ENCODE data around the gene HIVEP3.

DNA sequence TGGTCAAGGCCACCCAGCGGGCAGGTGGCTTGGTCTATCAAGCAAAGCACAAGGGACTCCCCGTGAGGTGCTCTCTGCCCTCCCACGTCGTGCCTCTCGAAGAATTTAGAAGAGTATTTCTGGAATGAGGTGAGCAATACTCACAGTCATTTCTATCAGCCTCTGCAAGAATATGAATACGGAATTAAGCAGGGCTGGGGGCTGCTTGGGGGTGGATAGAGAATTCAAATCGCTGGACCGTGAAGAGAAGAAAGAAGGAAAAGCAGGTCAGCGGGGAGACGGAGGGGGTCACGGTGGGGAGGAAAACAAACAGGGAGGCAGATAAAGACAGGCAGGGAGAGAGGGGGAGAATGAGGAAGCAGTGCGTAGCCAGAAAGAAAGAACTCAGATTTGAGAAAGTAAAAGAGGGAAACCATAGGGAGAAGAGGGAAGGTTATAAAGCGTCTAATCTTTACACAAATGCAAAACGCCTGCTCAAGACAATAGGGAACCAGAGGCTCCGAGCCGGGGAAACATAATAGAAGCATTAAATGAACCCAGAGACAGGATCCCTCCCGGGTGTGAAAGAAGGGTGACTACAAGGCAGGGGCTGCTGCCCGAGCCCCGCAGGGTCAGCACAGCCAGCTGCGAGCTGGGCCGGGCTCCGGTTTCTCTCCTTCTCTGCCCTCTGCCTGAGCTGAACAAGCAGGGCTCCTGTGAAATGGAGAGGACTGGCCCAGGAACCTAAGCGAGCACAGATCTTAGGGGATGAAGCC lies 432.2 kb downstream of the HIVEP3 start:
- TF ChIP-seq, protein P1, sequence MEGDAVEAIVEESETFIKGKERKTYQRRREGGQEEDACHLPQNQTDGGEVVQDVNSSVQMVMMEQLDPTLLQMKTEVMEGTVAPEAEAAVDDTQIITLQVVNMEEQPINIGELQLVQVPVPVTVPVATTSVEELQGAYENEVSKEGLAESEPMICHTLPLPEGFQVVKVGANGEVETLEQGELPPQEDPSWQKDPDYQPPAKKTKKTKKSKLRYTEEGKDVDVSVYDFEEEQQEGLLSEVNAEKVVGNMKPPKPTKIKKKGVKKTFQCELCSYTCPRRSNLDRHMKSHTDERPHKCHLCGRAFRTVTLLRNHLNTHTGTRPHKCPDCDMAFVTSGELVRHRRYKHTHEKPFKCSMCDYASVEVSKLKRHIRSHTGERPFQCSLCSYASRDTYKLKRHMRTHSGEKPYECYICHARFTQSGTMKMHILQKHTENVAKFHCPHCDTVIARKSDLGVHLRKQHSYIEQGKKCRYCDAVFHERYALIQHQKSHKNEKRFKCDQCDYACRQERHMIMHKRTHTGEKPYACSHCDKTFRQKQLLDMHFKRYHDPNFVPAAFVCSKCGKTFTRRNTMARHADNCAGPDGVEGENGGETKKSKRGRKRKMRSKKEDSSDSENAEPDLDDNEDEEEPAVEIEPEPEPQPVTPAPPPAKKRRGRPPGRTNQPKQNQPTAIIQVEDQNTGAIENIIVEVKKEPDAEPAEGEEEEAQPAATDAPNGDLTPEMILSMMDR (IDR thresholded peaks at IDR 0.05), result no peak
- TF ChIP-seq CHD2 (IDR thresholded peaks at IDR 0.05; ENCODE audit: low read length, partially characterized antibody) (no peak), TEAD4 (IDR thresholded peaks at IDR 0.05; ENCODE audit: borderline replicate concordance, insufficient read depth) (0 out of 2 replicates have a peak, but pooled peaks have one; percentile 24), POLR2AphosphoS5 (IDR thresholded peaks at IDR 0.05; ENCODE audit: low read depth, low read length) (no peak)
- TF ChIP-seq, protein P2, sequence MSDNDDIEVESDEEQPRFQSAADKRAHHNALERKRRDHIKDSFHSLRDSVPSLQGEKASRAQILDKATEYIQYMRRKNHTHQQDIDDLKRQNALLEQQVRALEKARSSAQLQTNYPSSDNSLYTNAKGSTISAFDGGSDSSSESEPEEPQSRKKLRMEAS (IDR thresholded peaks at IDR 0.05; ENCODE audit: low read depth), result no peak
- TF ChIP-seq, protein P3, sequence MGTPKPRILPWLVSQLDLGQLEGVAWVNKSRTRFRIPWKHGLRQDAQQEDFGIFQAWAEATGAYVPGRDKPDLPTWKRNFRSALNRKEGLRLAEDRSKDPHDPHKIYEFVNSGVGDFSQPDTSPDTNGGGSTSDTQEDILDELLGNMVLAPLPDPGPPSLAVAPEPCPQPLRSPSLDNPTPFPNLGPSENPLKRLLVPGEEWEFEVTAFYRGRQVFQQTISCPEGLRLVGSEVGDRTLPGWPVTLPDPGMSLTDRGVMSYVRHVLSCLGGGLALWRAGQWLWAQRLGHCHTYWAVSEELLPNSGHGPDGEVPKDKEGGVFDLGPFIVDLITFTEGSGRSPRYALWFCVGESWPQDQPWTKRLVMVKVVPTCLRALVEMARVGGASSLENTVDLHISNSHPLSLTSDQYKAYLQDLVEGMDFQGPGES (IDR thresholded peaks at IDR 0.05; ENCODE audit: low read depth, low read length), result no peak
